ENCODE results near the gene NUMB.
"Not testable (repeated sequence)": the region's sequence is repeated elsewhere in the genome, so short reads cannot be mapped to it uniquely, and the experiment has no call there.

DNA sequence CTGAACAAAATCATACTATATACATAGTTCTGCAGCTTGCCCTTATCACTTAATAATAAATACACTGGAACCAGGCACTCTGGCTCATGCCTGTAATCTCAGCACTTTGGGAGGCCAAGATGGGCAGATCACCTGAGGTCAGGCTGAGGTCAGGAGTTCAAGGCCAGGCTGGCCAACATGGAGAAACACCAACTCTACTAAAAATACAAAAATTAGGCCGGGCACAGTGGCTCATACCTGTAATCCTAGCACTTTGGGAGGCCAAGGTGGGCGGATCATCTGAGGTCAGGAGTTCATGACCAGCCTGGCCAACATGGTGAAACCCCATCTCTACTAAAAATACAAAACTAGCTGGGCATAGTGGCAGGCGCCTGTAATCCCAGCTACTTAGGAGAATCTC lies 109.3 kb downstream of the NUMB start:
- TF ChIP-seq CTCF (IDR thresholded peaks at IDR 0.05; ENCODE audit: poor library complexity, severe bottlenecking); RAD21 (conservative IDR thresholded peaks at IDR 0.05); EP300 (conservative IDR thresholded peaks at IDR 0.05; ENCODE audit: poor library complexity, severe bottlenecking); POLR2AphosphoS5 (IDR thresholded peaks at IDR 0.05); TAF1 (IDR thresholded peaks at IDR 0.05; ENCODE audit: low read depth); EZH2 (IDR thresholded peaks at IDR 0.05; ENCODE audit: borderline replicate concordance, insufficient read depth, low read length, poor library complexity, severe bottlenecking): not testable (repeated sequence)
